H1 (cell line): Measurements from ENCODE around the gene COQ7. TPM values are rescaled to one million over a fixed set of nuclear protein-coding genes. Genes with fewer than 3 reads are reported as not detected.

Experiments used
- CTCF ChIA-PET: fragments of 300-600 bp; sonication (Branson Sonifier 250); formaldehyde crosslinking; loops from one replicate; lab custom pipeline; 2021; ENCODE audit not compliant: partially characterized antibody; lab: Charles Lee
- POLR2A ChIA-PET: fragments of 300-600 bp; sonication (Branson Sonifier 250); formaldehyde crosslinking; loops from one replicate; lab custom pipeline; 2021; ENCODE audit warnings: inconsistent platforms; ENCODE audit not compliant: partially characterized antibody; lab: Charles Lee
- DNase-seq, 2 experiments: peaks; one replicate each; pipeline versions ENCODE4 v3.0.0 to v3.0.0-alpha.2; 2010 to 2022; ENCODE audit warnings: low spot score in 2 of 2, low read depth in 1 of 2, mixed read lengths in 1 of 2
- FAIRE-seq: peaks from 2 replicates; lab custom pipeline; 2011; peaks lifted over from hg19 to GRCh38; lab: Jason Lieb, UNC
- H2AFZ ChIP-seq: 2 replicates; pipeline ENCODE4 v1.8.1; 2012; ENCODE audit warnings: low read length, inconsistent platforms
- H2AK5ac ChIP-seq: 2 replicates; pipeline ENCODE4 v1.6.1; 2013; ENCODE audit warnings: low read depth, low read length
- H2BK120ac ChIP-seq: replicated peaks from 2 replicates; pipeline ENCODE3; 2013; ENCODE audit warnings: low read depth, low read length, inconsistent platforms
- H2BK12ac ChIP-seq: 2 replicates; pipeline ENCODE4 v1.6.1; 2013; ENCODE audit warnings: low read depth, low read length
- H2BK15ac ChIP-seq: 2 replicates; pipeline ENCODE4 v1.6.1; 2013; ENCODE audit warnings: low read length
- H2BK20ac ChIP-seq: 2 replicates; pipeline ENCODE4 v1.6.1; 2013; ENCODE audit warnings: low read length
- H2BK5ac ChIP-seq: 2 replicates; pipeline ENCODE4 v1.6.1; 2013; ENCODE audit warnings: low read depth, low read length
- H3K14ac ChIP-seq: 2 replicates; pipeline ENCODE4 v1.6.1; 2013; ENCODE audit warnings: inconsistent platforms; ENCODE audit not compliant: insufficient read length
- H3K18ac ChIP-seq: 2 replicates; pipeline ENCODE4 v1.6.1; 2013; ENCODE audit warnings: low read length; ENCODE audit errors: extremely low read depth
- H3K23ac ChIP-seq: 2 replicates; pipeline ENCODE4 v1.6.1; 2013; ENCODE audit warnings: inconsistent platforms; ENCODE audit not compliant: insufficient read length
- H3K23me2 ChIP-seq: 2 replicates; pipeline ENCODE4 v1.6.1; 2013; ENCODE audit warnings: low read depth, low read length
- H3K27ac ChIP-seq: 2 replicates; pipeline ENCODE4 v1.6.1; 2011; ENCODE audit warnings: low read depth, low read length, inconsistent platforms
- H3K27me3 ChIP-seq, 4 experiments: replicated peaks in 1 of 4; 1 replicate in 1 of 4; 2 replicates in 3 of 4; pipeline versions ENCODE4 v1.6.1 to v1.8.1; 2011 to 2013; ENCODE audit warnings: low read length in 3 of 4, mild to moderate bottlenecking in 3 of 4, inconsistent platforms in 2 of 4, mixed read lengths in 2 of 4, moderate library complexity in 1 of 4; ENCODE audit not compliant: control insufficient read depth in 3 of 4, insufficient read depth in 3 of 4; ENCODE audit errors: extremely low read depth in 1 of 4
- H3K36me3 ChIP-seq, 4 experiments: 2 replicates each; pipeline versions ENCODE4 v1.6.1 to v1.8.1; 2011 to 2013; ENCODE audit warnings: mild to moderate bottlenecking in 4 of 4, low read length in 3 of 4, moderate library complexity in 2 of 4, control low read depth in 1 of 4, inconsistent platforms in 1 of 4; ENCODE audit not compliant: insufficient read depth in 4 of 4, control insufficient read depth in 2 of 4
- H3K4ac ChIP-seq: replicated peaks from 2 replicates; pipeline ENCODE3; 2013; ENCODE audit warnings: low read length, low read depth, mixed read lengths, inconsistent platforms; ENCODE audit not compliant: insufficient read length
- H3K4me1 ChIP-seq, 4 experiments: replicated peaks in 1 of 4; 1 replicate in 1 of 4; 2 replicates in 3 of 4; pipeline versions ENCODE4 v1.6.1 to v1.8.1; 2011 to 2013; ENCODE audit warnings: low read length in 3 of 4, inconsistent platforms in 2 of 4, mixed read lengths in 1 of 4; ENCODE audit not compliant: insufficient read depth in 4 of 4, control insufficient read depth in 3 of 4
- H3K4me2 ChIP-seq, 2 experiments: 2 replicates each; pipeline versions ENCODE4 v1.6.1 to v1.8.1; 2011 to 2013; ENCODE audit warnings: low read depth in 2 of 2, low read length in 2 of 2, control low read depth in 1 of 2, inconsistent platforms in 1 of 2, mild to moderate bottlenecking in 1 of 2; ENCODE audit not compliant: insufficient read depth in 1 of 2
- H3K4me3 ChIP-seq, 4 experiments: fragments of 200-600, 300-600 bp in 1 of 4; sonication (generic), shearing (Covaris generic), sonication (Bioruptor Twin) in 1 of 4; 2 replicates each; pipeline versions ENCODE4 v1.5.1 to v1.8.1; 2011 to 2016; ENCODE audit warnings: low read length in 4 of 4, low read depth in 3 of 4, control low read depth in 2 of 4, inconsistent platforms in 2 of 4, mild to moderate bottlenecking in 2 of 4, mixed read lengths in 1 of 4, moderate library complexity in 1 of 4; ENCODE audit not compliant: insufficient read depth in 2 of 4; ENCODE audit errors: extremely low read depth in 1 of 4
- H3K56ac ChIP-seq: replicated peaks from 2 replicates; pipeline ENCODE3; 2013; ENCODE audit warnings: low read depth, mild to moderate bottlenecking, mixed read lengths, low read length, inconsistent platforms; ENCODE audit not compliant: insufficient read length
- H3K79me1 ChIP-seq: 2 replicates; pipeline ENCODE4 v1.6.1; 2013; ENCODE audit warnings: low read depth, low read length, control low read depth
- H3K79me2 ChIP-seq, 2 experiments: 2 replicates each; pipeline versions ENCODE4 v1.6.1 to v1.8.1; 2012 to 2013; ENCODE audit warnings: low read length in 2 of 2, mild to moderate bottlenecking in 2 of 2, inconsistent platforms in 1 of 2; ENCODE audit not compliant: insufficient read depth in 2 of 2, control insufficient read depth in 1 of 2
- H3K9ac ChIP-seq, 4 experiments: replicated peaks in 1 of 4; 1 replicate in 1 of 4; 2 replicates in 3 of 4; pipeline versions ENCODE4 v1.6.1 to v1.8.1; 2011 to 2013; ENCODE audit warnings: low read depth in 3 of 4, low read length in 3 of 4, control low read depth in 2 of 4, mild to moderate bottlenecking in 2 of 4, moderate library complexity in 2 of 4, inconsistent platforms in 1 of 4; ENCODE audit errors: extremely low read depth in 1 of 4
- H3K9me3 ChIP-seq, 2 experiments: 2 replicates each; pipeline versions ENCODE4 v1.6.1 to v1.8.1; 2012 to 2013; ENCODE audit warnings: mild to moderate bottlenecking in 2 of 2, moderate library complexity in 2 of 2, control low read depth in 1 of 2, inconsistent platforms in 1 of 2, low read depth in 1 of 2, low read length in 1 of 2, mixed read lengths in 1 of 2; ENCODE audit not compliant: insufficient read depth in 2 of 2
- H4K20me1 ChIP-seq, 2 experiments: replicated peaks in 1 of 2; 2 replicates each; pipeline versions ENCODE3 to v1.8.1; 2011 to 2013; ENCODE audit warnings: inconsistent platforms in 2 of 2, low read length in 2 of 2, mild to moderate bottlenecking in 1 of 2; ENCODE audit not compliant: insufficient read depth in 2 of 2, control insufficient read depth in 1 of 2
- H4K5ac ChIP-seq: 2 replicates; pipeline ENCODE4 v1.6.1; 2013; ENCODE audit warnings: low read length, low read depth, mixed read lengths, inconsistent platforms; ENCODE audit not compliant: insufficient read length
- H4K8ac ChIP-seq: 2 replicates; pipeline ENCODE4 v1.8.0; 2013; ENCODE audit warnings: mild to moderate bottlenecking, moderate library complexity, low read length, inconsistent platforms; ENCODE audit not compliant: insufficient read depth; ENCODE audit errors: extremely low read depth
- H4K91ac ChIP-seq: replicated peaks from 2 replicates; pipeline ENCODE3; 2013; ENCODE audit warnings: low read length, mixed read lengths, inconsistent platforms; ENCODE audit not compliant: insufficient read length
- ASH2L ChIP-seq: fragments of 200-600, 300-600 bp; sonication (generic); IDR thresholded peaks from one replicate; pipeline ENCODE4 v1.7.1; 2017; ENCODE audit warnings: low read length
- ATF3 ChIP-seq: IDR thresholded peaks from 2 replicates; pipeline ENCODE4 v1.6.1; 2011; ENCODE audit warnings: low read depth, mild to moderate bottlenecking, low read length; ENCODE audit not compliant: insufficient read depth
- KDM5A ChIP-seq: fragments of 200-600 bp; IDR thresholded peaks from 2 replicates; pipeline ENCODE4 v1.7.1; 2012; ENCODE audit warnings: mild to moderate bottlenecking, low read length, inconsistent platforms, mixed read lengths
- NRF1 ChIP-seq: IDR thresholded peaks from 2 replicates; pipeline ENCODE4 v1.6.1; 2011; ENCODE audit warnings: mild to moderate bottlenecking, low read depth, low read length, improper control_type of control experiment
- POLR2A ChIP-seq, 2 experiments: IDR thresholded peaks; 1 replicate in 1 of 2; 2 replicates in 1 of 2; pipeline ENCODE4 v1.6.1; 2011; ENCODE audit warnings: low read depth in 2 of 2, low read length in 2 of 2, mild to moderate bottlenecking in 2 of 2; ENCODE audit errors: control extremely low read depth in 1 of 2
- POU5F1 ChIP-seq: IDR thresholded peaks from 2 replicates; pipeline ENCODE4 v1.6.1; 2011; ENCODE audit warnings: low read depth, mild to moderate bottlenecking, low read length, moderate library complexity
- SAP30 ChIP-seq: fragments of 300-600 bp; sonication (generic); IDR thresholded peaks from 2 replicates; pipeline ENCODE4 v1.7.1; 2012; ENCODE audit warnings: low read length, moderate library complexity, mild to moderate bottlenecking, inconsistent platforms; ENCODE audit not compliant: insufficient read depth, insufficient replicate concordance
- SIRT6 ChIP-seq: IDR thresholded peaks from one replicate; pipeline ENCODE4 v1.7.1; 2012; ENCODE audit warnings: low read length, inconsistent platforms
- SIX5 ChIP-seq: IDR thresholded peaks from 2 replicates; pipeline ENCODE4 v1.6.1; 2011; ENCODE audit warnings: mild to moderate bottlenecking, low read depth, low read length
- SP1 ChIP-seq: IDR thresholded peaks from 2 replicates; pipeline ENCODE4 v1.6.1; 2011; ENCODE audit warnings: low read depth, low read length
- SP2 ChIP-seq: IDR thresholded peaks from 2 replicates; pipeline ENCODE4 v1.6.1; 2012; ENCODE audit warnings: mild to moderate bottlenecking, low read length, inconsistent platforms
- TEAD4 ChIP-seq: IDR thresholded peaks from 2 replicates; pipeline ENCODE4 v1.6.1; 2012; ENCODE audit warnings: low read depth, low read length, inconsistent platforms, mixed read lengths
- ZNF274 ChIP-seq: IDR thresholded peaks from 2 replicates; pipeline ENCODE4 v1.7.0; 2012; ENCODE audit warnings: low read length, borderline replicate concordance; ENCODE audit errors: extremely low read depth
- WGBS, 2 experiments: shearing (Covaris generic) in 1 of 2; methylation state at CpG; one replicate each; pipeline versions ENCODE4 v1.1.6 to v1.1.7; 2013 to 2015; ENCODE audit warnings: low lambda C conversion rate in 2 of 2, mixed read lengths in 2 of 2, inconsistent platforms in 1 of 2, low coverage in 1 of 2, missing lambda C conversion rate in 1 of 2; ENCODE audit not compliant: insufficient replicate concordance in 2 of 2, insufficient coverage in 1 of 2, insufficient read length in 1 of 2; ENCODE audit errors: extremely low coverage in 1 of 2, missing lambda C conversion rate in 1 of 2; 5-methylcytosine and 5-hydroxymethylcytosine counted together
- polyA plus RNA-seq, 7 experiments: library from polyadenylated mRNA; depleted of rRNA in 3 of 7; stranded (reverse) in 5 of 7; unstranded in 2 of 7; fragments of >200 nt in 5 of 7; fragments of 200-250 nt in 2 of 7; gene quantifications; 1 replicate in 5 of 7; 2 replicates in 1 of 7; 4 replicates in 1 of 7; pipeline versions ENCODE4 v1.2.1 to v1.2.3, GENCODE V29; 2011 to 2013; ENCODE audit warnings: missing spikeins in 2 of 7, mixed read lengths in 2 of 7
- total RNA-seq: library from RNA; stranded (reverse); fragmentation: NEBNext Ultra II Directional; extraction: Animal tissue kit (Norgen Biotek cat#: 25700); gene quantifications from 2 replicates; pipeline ENCODE4 v1.2.1, GENCODE V29; 2021
- TF ChIP-seq, protein P1 (sequence below): IDR thresholded peaks from 2 replicates; pipeline ENCODE4 v1.6.1; 2011; ENCODE audit warnings: low read length, improper control_type of control experiment

COQ7 gene
- total and polyA plus RNA-seq, 2 of the 8 experiments (the other 6 are each of a cell fraction or from before 2014, with no cell fraction given): 7.1 to 15.2 TPM

- Histone ChIP-seq H4K8ac (no peak overlapping the region), H4K5ac (no peak overlapping the region), H3K56ac (no peak overlapping the region), H3K27ac (no peak overlapping the region), H3K79me1 (no peaks in the 10 kb centered on the region), H3K4ac (no peak overlapping the region), H4K91ac (no peak overlapping the region), H3K4me2 (no peak overlapping the region), H3K14ac (no peak overlapping the region), H3K4me1 (no peaks in the 10 kb centered on the region; a peak in 1 of 7 replicates), H3K9ac (no peak overlapping the region), H2AFZ (no peak overlapping the region), H2BK12ac (no peak overlapping the region), H3K23ac (no peak overlapping the region), H3K23me2 (no peaks in the 10 kb centered on the region; the same call in 1 of the 2 replicates), H2BK120ac (no peak overlapping the region), H2BK15ac (no peak overlapping the region), H3K27me3 (peaks cover 0 to 10% (median 7%) of the 10 kb centered on the region in 4 experiments; a peak in 5 of 7 replicates), H2BK5ac (no peak overlapping the region), H3K18ac (no peak overlapping the region), H3K4me3 (no peak overlapping the region), H2AK5ac (no peak overlapping the region), H2BK20ac (no peak overlapping the region), H3K9me3 (no peaks in the 10 kb centered on the region; a peak in 1 of 4 replicates), H3K79me2 (no peaks in the 10 kb centered on the region), H3K36me3 (peaks cover 0 to 12% (median 5%) of the 10 kb centered on the region in 4 experiments; a peak in 4 of 8 replicates), H4K20me1 (no peaks in the 10 kb centered on the region)
- no peak for FAIRE-seq
- POLR2A ChIA-PET: interaction anchor here (0.6 to 1.4 kb wide), 2 partner anchors 15 to 294 kb away, joined by 3 read pairs; no protein-coding TSS in a partner anchor
- no peak for DNase-seq
- CTCF ChIA-PET: interaction anchor here (0.5 to 4.2 kb wide), 10 partner anchors 10 to 419 kb away, joined by 3 to 42 read pairs (median 4); no protein-coding TSS in a partner anchor
- 88% methylated on average over 3 of the region's 3 CpGs; no CpG with 5 or more reads in 1 of the 2 experiments for WGBS, 2 experiments
- TF ChIP-seq TEAD4: no peak
- no peak for TF ChIP-seq NRF1
- TF ChIP-seq SP2: no peak
- TF ChIP-seq POLR2A (IDR thresholded peaks at IDR 0.05; ENCODE audit: control extremely low read depth in 1 of 2, low read depth in 2 of 2, low read length in 2 of 2): no peak
- no peak for TF ChIP-seq SIX5
- no peak for TF ChIP-seq ZNF274
- no peak for TF ChIP-seq KDM5A
- TF ChIP-seq SIRT6: no peak
- TF ChIP-seq ASH2L: no peak
- TF ChIP-seq SAP30: no peak
- TF ChIP-seq SP1: no peak
- TF ChIP-seq, protein P1, sequence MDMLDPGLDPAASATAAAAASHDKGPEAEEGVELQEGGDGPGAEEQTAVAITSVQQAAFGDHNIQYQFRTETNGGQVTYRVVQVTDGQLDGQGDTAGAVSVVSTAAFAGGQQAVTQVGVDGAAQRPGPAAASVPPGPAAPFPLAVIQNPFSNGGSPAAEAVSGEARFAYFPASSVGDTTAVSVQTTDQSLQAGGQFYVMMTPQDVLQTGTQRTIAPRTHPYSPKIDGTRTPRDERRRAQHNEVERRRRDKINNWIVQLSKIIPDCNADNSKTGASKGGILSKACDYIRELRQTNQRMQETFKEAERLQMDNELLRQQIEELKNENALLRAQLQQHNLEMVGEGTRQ: no peak
- TF ChIP-seq ATF3: no peak
- TF ChIP-seq POU5F1: no peak
Measured at GRCh38 chr16:19084139-19084538, 16.7 kb downstream of the COQ7 start.
